ENCODE results near the gene DOLK. TPM values are rescaled to one million over a fixed set of nuclear protein-coding genes. Genes with fewer than 3 reads are reported as not detected.

DOLK gene
- total RNA-seq, 1 experiment from 2014 or later = 20.1 TPM

GRCh38 chr9:128909859-128910258 lies 37.5 kb downstream of the DOLK start:
- WGBS (ENCODE audit: extremely low coverage, insufficient read length, low lambda C conversion rate) = no CpG with 5 or more reads among the region's 4 CpGs
- no peak for DNase-seq

More at GRCh38 chr9:128909859-128910258, 37.5 kb downstream of the DOLK start:
- Histone ChIP-seq H3K4me2 (ENCODE audit: insufficient read depth, insufficient read length, low read length) (no peak overlapping the region), H3K4me1 (ENCODE audit: insufficient read depth, low read length) (peaks cover 5% of the 10 kb centered on the region; the same call in 1 of the 2 replicates), H3T11ph (ENCODE audit: low read length) (no peak overlapping the region), H4K5ac (ENCODE audit: insufficient read length, low read depth, low read length) (no peak overlapping the region), H3K79me2 (ENCODE audit: insufficient read depth, low read length) (peaks cover 7% of the 10 kb centered on the region; the same call in 1 of the 2 replicates), H2AFZ (ENCODE audit: low read length) (no peak overlapping the region), H3K4ac (ENCODE audit: low read depth, low read length) (no peak overlapping the region), H2BK20ac (ENCODE audit: low read depth, low read length, poor library complexity, severe bottlenecking) (no peak overlapping the region), H3K79me1 (ENCODE audit: insufficient read depth, low read depth, low read length, poor library complexity, severe bottlenecking) (peaks cover 7% of the 10 kb centered on the region), H3K23me2 (ENCODE audit: insufficient read length, low read depth, low read length, poor library complexity, severe bottlenecking) (no peaks in the 10 kb centered on the region), H2BK5ac (ENCODE audit: insufficient read length, low read length) (no peak overlapping the region), H3K27ac (ENCODE audit: insufficient read length, low read depth, low read length) (no peak overlapping the region), H3K14ac (ENCODE audit: insufficient read depth, low read length) (no peak overlapping the region), H3K18ac (ENCODE audit: insufficient read length, low read depth, low read length) (no peak overlapping the region), H3K9me3 (ENCODE audit: control insufficient read depth, low read depth, low read length) (no peaks in the 10 kb centered on the region), H3K9ac (ENCODE audit: extremely low read depth, insufficient read length, low read length) (no peak overlapping the region), H3K27me3 (ENCODE audit: insufficient read depth, low read length) (no peaks in the 10 kb centered on the region), H2AK5ac (ENCODE audit: insufficient read length, low read length) (no peak overlapping the region), H2BK120ac (ENCODE audit: low read depth, low read length, poor library complexity, severe bottlenecking) (no peak overlapping the region), H4K20me1 (ENCODE audit: control insufficient read depth, insufficient read depth, insufficient read length) (no peaks in the 10 kb centered on the region), H3K56ac (ENCODE audit: insufficient read length, low read depth, low read length) (no peak overlapping the region), H4K8ac (replicated peaks; ENCODE audit: insufficient read length, low read depth, low read length) (no peak overlapping the region), H3K23ac (ENCODE audit: insufficient read length, low read depth, low read length) (no peak overlapping the region), H4K91ac (ENCODE audit: insufficient read length, low read depth, low read length) (no peak overlapping the region), H2BK15ac (ENCODE audit: low read depth, low read length) (no peak overlapping the region), H2BK12ac (ENCODE audit: insufficient read length, low read depth, low read length) (no peak overlapping the region)
- H3K4me3 Mint-ChIP-seq = no peak overlapping the region
- peaks cover 2% of the 10 kb centered on the region; the same call in 1 of the 2 replicates for H3K27me3 Mint-ChIP-seq (ENCODE audit: low read depth)
- no peak for TF ChIP-seq CTCF (conservative IDR thresholded peaks at IDR 0.05)
- H3K36me3 Mint-ChIP-seq (ENCODE audit: insufficient read depth in 1 of 3, low read depth in 3 of 3) = peaks cover 40 to 68% (median 46%) of the 10 kb centered on the region in 3 experiments
- peaks cover 29 to 30% of the 10 kb centered on the region in 2 experiments for H3K4me1 Mint-ChIP-seq
- H3K9me3 Mint-ChIP-seq = no peaks in the 10 kb centered on the region
- peak overlapping the region in 2 of 3 experiments; percentile 53 to 76; a peak in 4 of 7 replicates for H3K27ac Mint-ChIP-seq
